Measurements from ENCODE around the gene RIC8A. TPM values are rescaled to one million over a fixed set of nuclear protein-coding genes. Genes with fewer than 3 reads are reported as not detected.

The RIC8A gene
- total and polyA plus RNA-seq, 2 donors from 2014 or later: 52.3 to 92.1 TPM

DNA sequence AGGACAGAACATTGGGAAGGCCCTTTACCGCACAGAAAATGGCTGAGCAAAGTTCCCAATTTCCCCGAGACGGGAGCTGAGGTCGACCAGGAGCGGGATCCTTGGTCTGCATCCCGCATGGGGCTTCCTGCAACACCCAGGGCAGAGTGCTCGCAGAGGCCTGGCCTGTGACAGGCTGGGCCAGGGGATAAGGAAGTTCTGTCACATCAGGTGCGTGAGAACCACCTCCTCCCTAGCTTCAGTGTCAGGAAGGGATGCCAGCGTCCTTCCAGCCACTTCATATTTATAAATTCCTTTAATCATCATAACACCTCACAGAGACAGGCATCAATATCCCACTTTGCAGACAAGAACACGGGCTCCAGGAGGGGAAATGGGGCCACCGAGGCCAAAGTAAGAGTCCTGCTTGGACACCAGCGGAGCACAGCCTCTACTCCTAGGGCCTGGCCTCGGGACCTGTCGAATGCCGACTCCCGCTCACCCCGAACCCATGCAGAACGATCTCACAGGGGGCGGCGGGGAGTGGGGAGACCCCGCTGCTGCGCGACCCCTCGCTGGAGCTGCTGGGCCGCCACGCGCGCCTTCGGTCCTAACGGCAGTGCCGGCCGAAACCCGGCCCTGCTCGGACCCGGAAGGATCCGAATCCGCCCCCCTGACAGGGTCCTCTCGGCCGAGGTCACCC lies 841 bp upstream of the RIC8A start:
- no peaks in the 10 kb centered on the region for H3K27me3 ChIP-seq (ENCODE audit: control insufficient read depth, insufficient read depth, low read length)
- peak overlapping the region; percentile 47 to 95 (median 81) for H3K9ac ChIP-seq (ENCODE audit: low read length in 3 of 3)
- H3K27ac ChIP-seq (ENCODE audit: low read depth in 2 of 2, low read length in 2 of 2): peak overlapping the region; percentile 97 to 99
- H3K9me3 ChIP-seq (ENCODE audit: control insufficient read depth in 2 of 3, insufficient read depth in 1 of 3, low read length in 3 of 3): no peaks in the 10 kb centered on the region
- H3K4me1 ChIP-seq (ENCODE audit: control insufficient read depth in 2 of 3, insufficient read depth in 2 of 3, low read depth in 1 of 3, low read length in 3 of 3): peaks cover 0 to 42% (median 17%) of the 10 kb centered on the region in 3 donors
- DNase-seq: peak in 1 of 5 donors; percentile 72
- TF ChIP-seq, protein P1, sequence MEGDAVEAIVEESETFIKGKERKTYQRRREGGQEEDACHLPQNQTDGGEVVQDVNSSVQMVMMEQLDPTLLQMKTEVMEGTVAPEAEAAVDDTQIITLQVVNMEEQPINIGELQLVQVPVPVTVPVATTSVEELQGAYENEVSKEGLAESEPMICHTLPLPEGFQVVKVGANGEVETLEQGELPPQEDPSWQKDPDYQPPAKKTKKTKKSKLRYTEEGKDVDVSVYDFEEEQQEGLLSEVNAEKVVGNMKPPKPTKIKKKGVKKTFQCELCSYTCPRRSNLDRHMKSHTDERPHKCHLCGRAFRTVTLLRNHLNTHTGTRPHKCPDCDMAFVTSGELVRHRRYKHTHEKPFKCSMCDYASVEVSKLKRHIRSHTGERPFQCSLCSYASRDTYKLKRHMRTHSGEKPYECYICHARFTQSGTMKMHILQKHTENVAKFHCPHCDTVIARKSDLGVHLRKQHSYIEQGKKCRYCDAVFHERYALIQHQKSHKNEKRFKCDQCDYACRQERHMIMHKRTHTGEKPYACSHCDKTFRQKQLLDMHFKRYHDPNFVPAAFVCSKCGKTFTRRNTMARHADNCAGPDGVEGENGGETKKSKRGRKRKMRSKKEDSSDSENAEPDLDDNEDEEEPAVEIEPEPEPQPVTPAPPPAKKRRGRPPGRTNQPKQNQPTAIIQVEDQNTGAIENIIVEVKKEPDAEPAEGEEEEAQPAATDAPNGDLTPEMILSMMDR (IDR thresholded peaks at IDR 0.05; ENCODE audit: borderline replicate concordance, extremely low read depth, insufficient read depth): no peak
- intact Hi-C loops (cut with DNase I): no loop called here
- peak overlapping the region; percentile 77 to 94 (median 88) for H3K4me3 ChIP-seq (ENCODE audit: low read length in 3 of 3)
- H3K36me3 ChIP-seq (ENCODE audit: control insufficient read depth in 2 of 3, insufficient read depth in 3 of 3, low read length in 3 of 3): peaks cover 2 to 44% (median 34%) of the 10 kb centered on the region in 3 donors
- FAIRE-seq: no peak

GRCh38 chr11:207863-208180 lies 314 bp downstream of the RIC8A start:
- Histone ChIP-seq H3K4me1 (ENCODE audit: control insufficient read depth in 2 of 3, insufficient read depth in 2 of 3, low read depth in 1 of 3, low read length in 3 of 3) (peaks cover 0 to 42% (median 17%) of the 10 kb centered on the region in 3 donors), H3K9me3 (ENCODE audit: control insufficient read depth in 2 of 3, insufficient read depth in 1 of 3, low read length in 3 of 3) (no peaks in the 10 kb centered on the region), H3K9ac (ENCODE audit: low read length in 3 of 3) (peak overlapping the region; percentile 79 to 88 (median 84)), H3K36me3 (ENCODE audit: control insufficient read depth in 2 of 3, insufficient read depth in 3 of 3, low read length in 3 of 3) (peaks cover 2 to 55% (median 45%) of the 10 kb centered on the region in 3 donors), H3K4me3 (ENCODE audit: low read length in 3 of 3) (peak overlapping the region; percentile 83 to 93 (median 88)), H3K27me3 (ENCODE audit: control insufficient read depth, insufficient read depth, low read length) (no peaks in the 10 kb centered on the region), H3K27ac (ENCODE audit: low read depth in 2 of 2, low read length in 2 of 2) (peak overlapping the region; percentile 97 to 99)
- DNase-seq (no peak), FAIRE-seq (no peak)
- intact Hi-C loops (cut with DNase I): no loop called here
- TF ChIP-seq, protein P1 (IDR thresholded peaks at IDR 0.05; ENCODE audit: borderline replicate concordance, extremely low read depth, insufficient read depth): no peak

GRCh38 chr11:208181-208916 lies 841 bp downstream of the RIC8A start:
- FAIRE-seq: no peak

More at GRCh38 chr11:208181-208916, 841 bp downstream of the RIC8A start:
- DNase-seq: peak; percentile 86 to 96 (median 89)
- no peaks in the 10 kb centered on the region for H3K9me3 ChIP-seq (ENCODE audit: control insufficient read depth in 2 of 3, insufficient read depth in 1 of 3, low read length in 3 of 3)
- H3K4me1 ChIP-seq (ENCODE audit: control insufficient read depth in 2 of 3, insufficient read depth in 2 of 3, low read depth in 1 of 3, low read length in 3 of 3): peaks cover 0 to 42% (median 17%) of the 10 kb centered on the region in 3 donors
- peak overlapping the region; percentile 83 to 93 (median 88) for H3K4me3 ChIP-seq (ENCODE audit: low read length in 3 of 3)
- TF ChIP-seq, protein P1 (IDR thresholded peaks at IDR 0.05; ENCODE audit: borderline replicate concordance, extremely low read depth, insufficient read depth): no peak
- H3K36me3 ChIP-seq (ENCODE audit: control insufficient read depth in 2 of 3, insufficient read depth in 3 of 3, low read length in 3 of 3): peaks cover 2 to 58% (median 50%) of the 10 kb centered on the region in 3 donors
- peak overlapping the region; percentile 79 to 88 (median 84) for H3K9ac ChIP-seq (ENCODE audit: low read length in 3 of 3)
- intact Hi-C loops (cut with DNase I): no loop called here
- no peaks in the 10 kb centered on the region for H3K27me3 ChIP-seq (ENCODE audit: control insufficient read depth, insufficient read depth, low read length)
- peak overlapping the region; percentile 97 to 99 for H3K27ac ChIP-seq (ENCODE audit: low read depth in 2 of 2, low read length in 2 of 2)

All from kidney (tissue), 14 donors.